Stimulated activated CD4-positive, alpha-beta T cell treated with anti-CD3 and anti-CD28 coated beads, Interleukin-2, amount 100 ng/mL, for 24 hours (primary cell): ENCODE data around the gene HCST.
"Not testable (repeated sequence)": the region's sequence is repeated elsewhere in the genome, so short reads cannot be mapped to it uniquely, and the experiment has no call there.

Experiments used
- DNase-seq, 2 donors: peaks; one replicate each; pipeline ENCODE4 v3.0.0-alpha.2; 2020

The HCST gene, protein sequence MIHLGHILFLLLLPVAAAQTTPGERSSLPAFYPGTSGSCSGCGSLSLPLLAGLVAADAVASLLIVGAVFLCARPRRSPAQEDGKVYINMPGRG

DNA sequence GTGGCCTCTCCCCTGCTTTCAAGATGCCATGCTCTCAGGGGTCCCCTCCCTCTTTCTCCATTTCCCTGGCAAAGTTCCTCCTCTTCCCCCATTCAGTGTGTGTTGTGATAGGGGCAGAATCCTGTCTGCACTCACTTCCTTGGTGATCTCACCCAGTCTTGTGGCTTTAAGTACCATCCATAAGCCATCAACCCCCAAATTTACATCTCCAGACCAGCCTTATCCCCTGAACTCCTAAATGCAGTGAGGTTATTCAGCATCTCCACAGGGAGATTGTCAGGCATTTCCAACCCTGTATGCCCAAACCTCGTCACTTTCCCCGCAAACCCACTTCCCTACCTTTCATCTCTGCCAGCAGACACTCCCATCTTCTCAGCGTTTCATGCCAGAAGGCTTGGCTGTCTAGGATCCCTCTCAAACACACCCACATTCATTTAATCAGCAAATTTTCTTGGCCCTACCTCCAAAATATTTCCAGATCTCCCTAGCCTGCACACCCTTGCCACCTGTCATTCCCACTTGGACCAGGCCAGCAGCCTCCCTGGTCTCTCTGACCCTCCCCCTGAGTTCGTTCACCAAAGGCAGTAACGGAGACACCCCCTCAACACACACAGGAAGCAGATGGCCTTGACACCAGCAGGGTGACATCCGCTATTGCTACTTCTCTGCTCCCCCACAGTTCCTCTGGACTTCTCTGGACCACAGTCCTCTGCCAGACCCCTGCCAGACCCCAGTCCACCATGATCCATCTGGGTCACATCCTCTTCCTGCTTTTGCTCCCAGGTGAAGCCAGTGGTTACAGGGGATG, at the start of gene HCST:
HCST (plus strand) TSS at position 676 of the 808 bp plus-strand sequence; CDS start at position 741, 65 bp downstream.
- DNase-seq = peak in 1 of 2 donors; percentile 42

DNA sequence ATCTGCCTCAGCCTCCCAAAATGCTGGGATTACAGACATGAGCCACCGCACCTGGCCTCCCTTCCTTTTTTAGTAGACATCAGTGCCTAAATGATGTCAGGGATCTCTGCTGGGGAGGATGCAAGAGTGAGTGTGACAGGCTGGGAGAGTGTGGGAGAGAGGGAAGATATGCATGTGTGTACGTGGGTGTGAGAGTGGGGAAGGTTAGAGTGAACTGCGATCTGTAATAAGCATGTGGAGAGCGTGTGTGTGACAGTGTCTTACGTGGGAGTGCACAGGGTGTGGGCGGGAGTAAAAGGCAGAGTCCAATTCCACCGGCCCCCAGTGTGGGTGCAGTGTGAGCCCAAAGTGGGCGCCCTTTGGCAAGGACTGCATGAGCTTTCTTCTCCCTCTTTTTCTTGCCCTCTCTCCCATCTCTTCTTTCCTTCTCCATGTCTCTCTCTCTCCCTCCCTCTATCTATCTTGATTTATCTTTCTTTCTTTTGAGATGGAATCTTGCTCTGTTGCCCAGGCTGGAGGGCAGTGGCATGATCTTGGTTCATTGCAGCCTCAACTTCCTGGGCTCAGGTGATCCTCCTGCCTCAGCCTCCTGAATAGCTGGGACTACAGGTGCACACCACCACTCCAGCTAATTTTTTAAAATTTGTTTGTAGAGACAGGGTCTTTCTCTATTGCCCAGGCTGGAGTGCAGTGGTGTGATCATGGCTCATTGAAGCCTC, 49.1 kb upstream of the HCST start:
- no peak for DNase-seq

DNA sequence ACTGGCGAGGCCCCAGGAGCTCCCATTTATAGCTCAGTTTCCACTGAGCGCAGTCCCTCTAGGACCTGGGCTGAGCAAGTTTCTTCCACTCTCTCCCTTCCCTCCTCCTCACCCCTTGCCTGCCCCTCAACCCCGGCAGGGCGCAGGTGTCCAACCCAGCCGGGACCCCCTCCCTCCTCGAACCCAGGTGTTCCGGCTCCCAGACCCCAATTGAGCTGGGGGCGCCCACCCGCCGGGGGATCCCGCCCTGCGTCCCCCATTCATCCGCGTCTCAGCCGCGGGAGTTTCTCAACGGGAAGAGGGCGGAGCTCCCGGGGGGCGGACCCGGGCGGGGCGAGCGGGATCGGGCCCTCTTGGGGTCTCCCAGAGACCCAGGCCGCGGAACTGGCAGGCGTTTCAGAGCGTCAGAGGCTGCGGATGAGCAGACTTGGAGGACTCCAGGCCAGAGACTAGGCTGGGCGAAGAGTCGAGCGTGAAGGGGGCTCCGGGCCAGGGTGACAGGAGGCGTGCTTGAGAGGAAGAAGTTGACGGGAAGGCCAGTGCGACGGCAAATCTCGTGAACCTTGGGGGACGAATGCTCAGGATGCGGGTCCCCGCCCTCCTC, 45.7 kb upstream of the HCST start, which contains the start of gene KIRREL2:
KIRREL2 (plus strand) TSS at position 366 of the 604 bp plus-strand sequence; CDS start at position 575, 209 bp downstream.
- peak; percentile 44 to 56 for DNase-seq

DNA sequence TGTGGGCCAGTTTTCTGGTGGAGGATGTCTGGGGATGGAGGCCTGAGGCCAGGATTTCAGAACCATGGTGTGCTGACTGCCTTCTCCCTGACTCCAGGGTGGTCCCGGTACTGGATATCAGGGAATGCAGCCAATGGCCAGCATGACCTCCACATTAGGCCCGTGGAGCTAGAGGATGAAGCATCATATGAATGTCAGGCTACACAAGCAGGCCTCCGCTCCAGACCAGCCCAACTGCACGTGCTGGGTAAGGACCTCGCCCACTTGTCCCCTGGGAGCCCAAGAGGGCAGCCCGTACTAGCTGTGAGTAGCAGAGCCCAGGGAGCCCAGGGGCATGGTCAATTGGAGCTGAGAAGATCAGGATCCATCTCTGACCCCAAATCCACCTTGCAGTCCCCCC, 44.0 kb upstream of the HCST start:
- no peak for DNase-seq

DNA sequence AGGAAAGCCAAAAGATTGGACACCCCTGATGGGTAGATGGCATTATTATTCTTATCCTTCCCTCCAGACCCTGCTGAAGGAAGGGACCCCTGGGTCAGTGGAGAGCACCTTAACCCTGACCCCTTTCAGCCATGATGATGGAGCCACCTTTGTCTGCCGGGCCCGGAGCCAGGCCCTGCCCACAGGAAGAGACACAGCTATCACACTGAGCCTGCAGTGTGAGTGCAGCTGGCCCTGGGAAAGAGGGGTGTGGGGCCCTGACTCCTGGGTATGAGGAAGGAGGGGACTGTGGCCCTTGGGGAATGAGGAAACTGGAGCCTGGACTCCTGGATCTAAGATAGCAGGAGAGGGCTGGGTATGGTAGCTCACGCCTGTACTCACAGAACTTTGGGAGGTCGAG, 42.9 kb upstream of the HCST start:
- no peak for DNase-seq

DNA sequence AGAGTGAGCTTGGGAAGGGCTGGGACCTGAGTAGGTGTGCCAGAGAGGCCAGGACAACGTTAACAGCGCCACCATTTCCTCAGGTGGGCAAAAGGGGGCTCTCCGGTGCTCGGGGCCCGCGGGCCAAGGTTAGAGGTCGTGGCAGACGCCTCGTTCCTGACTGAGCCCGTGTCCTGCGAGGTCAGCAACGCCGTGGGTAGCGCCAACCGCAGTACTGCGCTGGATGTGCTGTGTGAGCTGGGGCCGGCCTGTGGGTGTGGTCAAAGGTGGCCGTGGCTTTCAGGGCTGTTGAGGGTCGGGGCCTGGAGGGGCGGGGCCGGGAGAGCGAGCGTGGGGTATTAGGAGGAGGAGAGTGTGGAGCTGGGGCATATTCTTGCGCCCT, 41.9 kb upstream of the HCST start:
- DNase-seq = no peak

DNA sequence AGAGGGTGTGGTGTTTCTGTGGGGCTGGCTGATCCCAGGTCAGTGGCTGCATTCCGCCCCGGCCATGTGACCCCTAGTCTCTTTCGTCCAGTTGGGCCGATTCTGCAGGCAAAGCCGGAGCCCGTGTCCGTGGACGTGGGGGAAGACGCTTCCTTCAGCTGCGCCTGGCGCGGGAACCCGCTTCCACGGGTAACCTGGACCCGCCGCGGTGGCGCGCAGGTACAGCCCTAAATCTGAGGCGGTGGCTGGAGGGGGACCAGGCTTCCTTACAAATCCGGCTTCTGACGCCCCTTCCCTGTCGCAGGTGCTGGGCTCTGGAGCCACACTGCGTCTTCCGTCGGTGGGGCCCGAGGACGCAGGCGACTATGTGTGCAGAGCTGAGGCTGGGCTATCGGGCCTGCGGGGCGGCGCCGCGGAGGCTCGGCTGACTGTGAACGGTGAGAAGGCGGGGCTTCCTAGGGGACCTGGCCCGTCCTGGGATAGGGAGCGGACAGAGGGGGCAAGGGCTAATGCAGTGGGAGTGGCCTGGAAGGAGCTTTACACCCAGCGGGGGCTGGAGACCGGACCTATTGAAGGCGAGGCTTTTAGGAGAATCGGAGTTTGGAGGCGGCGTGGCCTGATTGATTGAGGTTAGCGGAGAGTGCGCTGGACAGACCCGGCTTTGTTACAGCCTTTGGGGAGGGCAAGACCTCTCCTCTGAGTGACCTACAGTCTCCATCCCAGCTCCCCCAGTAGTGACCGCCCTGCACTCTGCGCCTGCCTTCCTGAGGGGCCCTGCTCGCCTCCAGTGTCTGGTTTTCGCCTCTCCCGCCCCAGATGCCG, 41.3 kb upstream of the HCST start:
- no peak for DNase-seq

DNA sequence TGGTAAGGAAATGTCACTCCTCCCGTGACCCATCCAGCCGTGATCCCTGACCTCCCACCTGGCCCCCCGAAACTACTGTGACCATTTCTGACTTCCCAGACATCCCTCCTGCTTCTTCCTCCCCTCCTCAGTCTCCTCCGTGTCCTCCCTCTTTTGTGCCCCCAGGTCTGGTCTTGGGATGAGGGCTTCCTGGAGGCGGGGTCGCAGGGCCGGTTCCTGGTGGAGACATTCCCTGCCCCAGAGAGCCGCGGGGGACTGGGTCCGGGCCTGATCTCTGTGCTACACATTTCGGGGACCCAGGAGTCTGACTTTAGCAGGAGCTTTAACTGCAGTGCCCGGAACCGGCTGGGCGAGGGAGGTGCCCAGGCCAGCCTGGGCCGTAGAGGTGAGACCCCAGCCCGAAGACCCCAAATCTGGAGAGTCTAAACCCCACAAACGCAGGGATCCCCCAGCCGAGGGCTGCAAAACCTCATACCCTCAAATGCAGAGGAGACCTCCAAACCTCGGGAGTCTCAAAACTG, 40.6 kb upstream of the HCST start:
- DNase-seq = no peak

DNA sequence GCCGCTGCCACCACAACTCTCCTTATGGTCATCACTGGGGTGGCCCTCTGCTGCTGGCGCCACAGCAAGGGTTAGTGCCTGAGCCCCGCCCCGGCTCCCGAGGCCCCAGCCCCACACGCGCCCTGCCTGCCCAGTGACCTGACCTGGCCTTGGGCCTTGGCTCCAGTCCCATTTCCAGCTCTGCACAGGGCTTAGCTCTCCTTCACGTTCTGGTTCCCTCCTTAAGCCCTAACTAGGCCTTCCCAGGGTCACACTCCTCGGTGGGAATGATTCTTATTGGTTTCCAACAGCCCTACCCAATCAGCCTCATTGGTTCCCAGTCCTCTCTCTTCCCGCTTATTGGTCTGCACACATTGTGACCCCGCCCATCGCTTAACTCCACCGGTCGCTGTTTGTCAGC, 39.8 kb upstream of the HCST start:
- no peak for DNase-seq

DNA sequence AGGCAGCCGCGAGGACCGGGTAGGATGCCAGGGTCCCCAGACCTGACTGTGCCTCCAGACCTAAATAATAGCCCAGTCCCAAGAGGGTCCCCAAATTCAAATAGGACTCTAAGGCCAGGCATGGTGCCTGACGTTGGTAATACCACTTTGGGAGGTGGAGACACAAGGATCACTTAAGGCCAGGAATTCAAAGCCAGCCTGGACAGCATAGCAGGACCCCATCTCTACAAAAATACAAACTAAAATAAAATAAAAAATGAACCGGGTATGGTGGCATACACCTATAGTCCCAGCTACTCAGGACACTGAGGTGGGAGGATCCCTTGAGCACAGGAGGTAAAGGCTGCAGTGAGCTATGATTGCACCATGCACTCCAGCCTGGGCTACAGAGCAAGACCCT, 39.3 kb upstream of the HCST start:
- DNase-seq = no peak

DNA sequence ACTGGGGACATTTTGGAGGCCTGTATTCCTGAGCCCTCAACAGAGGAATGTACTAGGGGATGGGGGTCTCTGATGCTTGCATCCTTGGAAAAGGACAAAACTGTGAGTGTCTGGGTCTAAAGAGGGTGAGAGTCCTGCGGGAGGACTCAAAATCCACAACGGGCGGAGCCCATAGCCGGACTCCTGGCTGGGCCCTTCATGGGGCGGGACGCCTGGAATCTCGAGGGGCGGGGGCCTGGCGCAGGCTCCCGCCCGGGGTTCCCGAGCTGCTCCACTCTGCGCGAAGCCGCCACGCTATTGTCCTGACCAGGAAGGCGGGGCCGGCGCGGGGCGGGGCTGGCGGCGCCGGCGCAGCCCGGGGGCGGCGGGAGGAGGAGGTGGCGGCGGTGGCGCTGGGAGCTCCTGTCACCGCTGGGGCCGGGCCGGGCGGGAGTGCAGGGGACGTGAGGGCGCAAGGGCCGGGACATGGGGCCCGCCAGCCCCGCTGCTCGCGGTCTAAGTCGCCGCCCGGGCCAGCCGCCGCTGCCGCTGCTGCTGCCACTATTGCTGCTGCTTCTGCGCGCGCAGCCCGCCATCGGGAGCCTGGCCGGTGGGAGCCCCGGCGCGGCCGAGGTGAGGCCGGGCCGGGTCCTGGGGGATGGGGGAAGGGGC, 34.0 kb upstream of the HCST start, which contains the start of gene APLP1:
APLP1 (plus strand) TSS at position 403 of the 651 bp plus-strand sequence; CDS start at position 466, 63 bp downstream.
- DNase-seq = peak; percentile 77 to 81

DNA sequence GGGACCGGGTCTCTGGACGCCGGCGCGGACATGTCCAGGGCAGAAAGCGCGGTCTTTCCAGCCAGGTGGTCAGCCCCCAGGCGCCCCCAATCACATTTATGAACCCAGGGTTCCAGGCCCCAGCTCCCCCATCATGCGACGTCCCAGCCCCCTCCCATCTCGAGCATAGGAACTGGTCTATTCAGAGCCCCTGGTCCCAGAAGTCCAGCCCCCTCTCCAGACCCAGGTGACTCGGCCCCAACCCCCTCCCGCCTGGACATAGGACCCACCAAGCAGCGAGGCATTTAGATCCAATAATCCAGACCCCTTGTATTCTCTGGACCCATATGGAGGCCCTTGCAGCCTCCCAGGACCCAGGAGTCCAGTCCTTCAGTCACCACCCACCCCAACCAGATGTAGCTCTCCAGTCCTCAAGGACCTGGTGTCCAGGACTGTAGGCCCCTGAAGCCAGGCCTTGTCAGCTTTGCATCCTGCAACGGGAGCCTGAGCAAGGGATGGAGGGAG, 33.5 kb upstream of the HCST start:
- DNase-seq = no peak

DNA sequence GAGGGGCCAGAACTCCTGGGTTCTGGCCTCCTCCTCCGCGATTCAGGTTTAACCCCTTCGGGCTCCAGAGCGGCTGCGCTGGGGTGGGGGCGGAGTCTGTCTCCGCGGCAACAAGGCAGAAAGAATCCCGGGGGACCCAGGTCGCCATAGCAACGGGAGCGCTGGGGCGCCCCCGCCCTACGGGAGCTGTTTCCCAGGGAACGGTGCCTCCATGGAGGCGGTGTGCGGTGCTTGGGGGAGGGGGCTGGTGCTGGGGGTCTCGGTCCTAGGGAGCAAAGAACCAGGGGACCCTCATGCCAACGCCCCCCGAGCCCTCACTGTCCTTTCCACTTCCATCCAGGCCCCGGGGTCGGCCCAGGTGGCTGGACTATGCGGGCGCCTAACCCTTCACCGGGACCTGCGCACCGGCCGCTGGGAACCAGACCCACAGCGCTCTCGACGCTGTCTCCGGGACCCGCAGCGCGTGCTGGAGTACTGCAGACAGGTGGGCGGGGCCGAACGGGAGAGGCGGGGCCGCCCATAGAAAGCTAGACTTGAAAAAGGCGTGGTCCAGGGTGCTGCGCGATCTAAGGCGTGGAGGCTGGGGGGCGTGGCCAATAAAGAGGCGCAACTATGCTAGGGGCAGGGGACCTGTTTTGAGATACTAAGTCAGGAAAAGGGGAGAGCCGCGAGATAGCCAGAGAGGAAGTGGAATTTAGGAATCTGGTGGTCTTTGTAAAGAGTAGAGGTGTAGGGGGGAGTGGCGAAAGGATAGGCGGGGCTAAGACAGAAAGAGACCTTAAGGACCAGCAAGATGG, 32.8 kb upstream of the HCST start:
- peak; percentile 84 to 89 for DNase-seq

DNA sequence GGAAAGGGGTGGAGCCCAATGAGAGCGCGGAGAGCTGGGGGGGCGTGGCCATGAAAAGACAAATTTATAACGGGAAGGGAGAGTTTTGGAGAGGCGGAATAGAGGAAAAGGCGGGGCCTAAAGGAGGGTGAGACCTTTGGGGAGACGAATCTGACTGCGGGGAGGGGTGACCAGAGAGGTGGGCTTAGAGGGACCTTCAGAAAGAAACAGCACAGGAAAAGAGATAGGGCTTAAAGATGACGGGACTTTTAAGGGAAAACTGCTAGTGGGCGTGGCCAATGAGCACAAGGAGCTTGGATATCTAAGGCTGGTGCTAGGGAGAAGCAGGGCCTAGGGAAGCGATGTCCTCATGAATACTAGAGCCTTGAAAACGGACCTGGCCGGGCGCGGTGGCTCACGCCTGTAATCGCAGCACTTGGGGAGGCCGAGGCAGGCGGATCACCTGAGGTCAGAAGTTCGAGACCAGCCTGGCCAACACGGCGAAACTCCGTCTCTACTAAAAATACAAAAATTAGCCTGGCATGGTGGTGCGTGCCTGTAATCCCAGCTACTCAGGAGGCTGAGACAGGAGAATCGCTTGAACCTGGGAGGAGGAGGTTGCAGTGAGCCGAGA, 32.1 kb upstream of the HCST start:
- DNase-seq = not testable (repeated sequence)

DNA sequence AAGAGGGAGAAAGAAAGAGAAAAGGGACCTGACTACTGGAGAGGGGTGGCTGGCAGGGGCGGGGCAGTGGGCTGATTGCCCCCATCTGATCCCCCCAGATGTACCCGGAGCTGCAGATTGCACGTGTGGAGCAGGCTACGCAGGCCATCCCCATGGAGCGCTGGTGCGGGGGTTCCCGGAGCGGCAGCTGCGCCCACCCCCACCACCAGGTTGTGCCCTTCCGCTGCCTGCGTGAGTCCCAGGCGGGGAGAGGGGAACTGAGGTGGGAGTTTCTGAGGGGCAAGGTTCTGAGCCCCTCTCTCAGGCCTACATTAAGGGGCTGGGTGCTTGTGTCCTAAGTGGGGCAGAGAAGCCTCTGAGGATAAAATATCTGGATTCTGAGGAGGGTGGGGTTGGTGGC, 31.5 kb upstream of the HCST start:
- DNase-seq = no peak

DNA sequence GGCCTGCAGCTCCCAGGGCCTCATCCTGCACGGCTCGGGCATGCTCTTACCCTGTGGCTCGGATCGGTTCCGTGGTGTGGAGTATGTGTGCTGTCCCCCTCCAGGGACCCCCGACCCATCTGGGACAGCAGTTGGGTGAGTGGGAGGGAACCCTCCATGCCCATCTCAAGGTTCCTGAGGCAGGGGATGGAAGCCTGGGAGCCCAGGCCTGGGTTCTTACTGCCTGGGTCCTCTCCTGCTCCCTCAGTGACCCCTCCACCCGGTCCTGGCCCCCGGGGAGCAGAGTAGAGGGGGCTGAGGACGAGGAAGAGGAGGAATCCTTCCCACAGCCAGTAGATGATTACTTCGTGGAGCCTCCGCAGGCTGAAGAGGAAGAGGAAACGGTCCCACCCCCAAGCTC, 30.7 kb upstream of the HCST start:
- DNase-seq = no peak

DNA sequence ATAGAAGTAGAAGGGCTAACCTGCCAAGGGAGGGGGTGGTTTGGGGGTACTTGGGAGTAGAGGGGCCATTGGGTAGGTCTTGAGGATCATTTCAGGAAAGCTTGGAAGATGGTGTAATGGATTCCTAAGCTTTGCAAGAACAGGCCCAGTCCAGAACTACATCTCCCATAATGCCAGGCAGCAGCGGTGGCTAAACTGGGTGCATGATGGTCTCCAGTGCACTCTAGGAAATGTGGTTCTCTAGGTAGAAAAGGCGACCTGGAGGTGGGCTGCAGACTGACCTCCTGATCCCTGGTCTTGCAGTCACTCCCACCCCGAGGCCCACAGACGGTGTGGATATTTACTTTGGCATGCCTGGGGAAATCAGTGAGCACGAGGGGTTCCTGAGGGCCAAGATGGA, 30.1 kb upstream of the HCST start:
- DNase-seq = no peak

DNA sequence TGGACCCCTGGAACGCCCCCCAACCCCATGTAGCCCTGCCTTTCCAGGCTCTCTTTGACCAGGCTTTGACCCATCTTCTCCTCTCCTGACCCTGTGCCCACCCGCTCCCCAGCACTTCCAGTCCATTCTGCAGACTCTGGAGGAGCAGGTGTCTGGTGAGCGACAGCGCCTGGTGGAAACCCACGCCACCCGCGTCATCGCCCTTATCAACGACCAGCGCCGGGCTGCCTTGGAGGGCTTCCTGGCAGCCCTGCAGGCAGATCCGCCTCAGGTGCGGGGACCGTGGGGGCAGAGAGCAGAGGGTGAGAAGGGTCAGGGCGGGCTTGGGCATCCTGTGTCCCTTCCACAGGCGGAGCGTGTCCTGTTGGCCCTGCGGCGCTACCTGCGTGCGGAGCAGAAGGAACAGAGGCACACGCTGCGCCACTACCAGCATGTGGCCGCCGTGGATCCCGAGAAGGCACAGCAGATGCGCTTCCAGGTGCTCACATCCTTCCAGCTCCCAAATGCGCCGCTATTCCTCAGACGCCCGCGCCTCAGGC, 27.9 kb upstream of the HCST start:
- no peak for DNase-seq

DNA sequence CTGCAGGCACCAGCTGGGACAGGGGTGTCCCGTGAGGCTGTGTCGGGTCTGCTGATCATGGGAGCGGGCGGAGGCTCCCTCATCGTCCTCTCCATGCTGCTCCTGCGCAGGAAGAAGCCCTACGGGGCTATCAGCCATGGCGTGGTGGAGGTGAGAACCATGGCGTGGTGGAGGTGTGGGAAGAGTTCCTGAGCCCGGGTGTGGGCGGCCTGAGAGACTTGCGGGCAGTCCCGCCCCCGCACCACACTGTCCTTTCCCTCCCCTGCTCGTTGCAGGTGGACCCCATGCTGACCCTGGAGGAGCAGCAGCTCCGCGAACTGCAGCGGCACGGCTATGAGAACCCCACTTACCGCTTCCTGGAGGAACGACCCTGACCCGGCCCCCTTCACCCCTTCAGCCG, 23.3 kb upstream of the HCST start:
- no peak for DNase-seq

DNA sequence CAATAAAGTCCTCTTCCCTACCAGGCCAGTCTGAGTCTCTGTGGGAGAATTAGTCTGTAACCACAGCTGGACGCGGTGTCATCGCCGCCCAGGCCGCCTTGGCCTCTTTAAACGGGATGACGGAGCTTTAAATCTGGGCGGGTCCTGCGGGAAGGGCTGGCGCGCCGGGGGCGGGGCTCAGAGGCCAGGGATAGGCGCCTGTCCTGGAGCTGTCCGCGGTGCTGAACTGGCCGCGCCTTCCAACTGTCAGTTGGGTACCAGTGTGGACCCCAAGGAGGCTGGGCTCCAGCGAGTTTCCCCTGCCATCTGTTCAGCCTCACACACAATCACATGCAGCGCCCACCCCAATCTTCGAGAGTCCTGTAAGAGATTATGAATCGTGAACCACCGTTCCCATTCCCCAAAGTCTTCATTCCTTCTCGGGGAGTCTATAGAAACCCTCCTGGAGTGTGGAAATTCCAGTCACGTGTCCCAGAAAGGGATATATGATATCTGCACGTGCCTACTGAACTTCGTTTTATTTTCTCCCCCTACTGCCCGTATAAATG, 22.5 kb upstream of the HCST start:
- peak; percentile 84 to 91 for DNase-seq
